HG02798 (cell line): Measurements from ENCODE around the gene NACC1.

Experiments used
- ATAC-seq: cut with Tn5 transposase; IDR thresholded peaks from one replicate; pipeline ENCODE4 v1.9.1; 2021; ENCODE audit warnings: mild to moderate bottlenecking; ENCODE audit not compliant: unreplicated experiment, poor library complexity

NACC1 gene

GRCh38 chr19:13117772-13118423 lies at the start of gene NACC1:
NACC1 (plus strand) TSS chr19:13118264; CDS start chr19:13135208, 16,944 bp downstream.
- ATAC-seq = peak; percentile 73

GRCh38 chr19:13069415-13070359 lies 48.4 kb upstream of the NACC1 start:
- no peak for ATAC-seq

GRCh38 chr19:13070425-13071140 lies 47.5 kb upstream of the NACC1 start:
- ATAC-seq = no peak

GRCh38 chr19:13071444-13072187 lies 46.4 kb upstream of the NACC1 start:
- no peak for ATAC-seq

GRCh38 chr19:13072188-13072908 lies 45.7 kb upstream of the NACC1 start:
- ATAC-seq = no peak

- no peak for ATAC-seq
Measured at GRCh38 chr19:13073263-13073662, 44.8 kb upstream of the NACC1 start.

- ATAC-seq = no peak
Measured at GRCh38 chr19:13074378-13074777, 43.7 kb upstream of the NACC1 start.

- ATAC-seq = no peak
Measured at GRCh38 chr19:13076320-13076719, 41.7 kb upstream of the NACC1 start.

- ATAC-seq = no peak
Measured at GRCh38 chr19:13076787-13077186, 41.3 kb upstream of the NACC1 start.

GRCh38 chr19:13077240-13077639 lies 40.8 kb upstream of the NACC1 start:
- ATAC-seq = no peak

- ATAC-seq = no peak
Measured at GRCh38 chr19:13078381-13078780, 39.7 kb upstream of the NACC1 start.

- no peak for ATAC-seq
Measured at GRCh38 chr19:13078897-13079541, 39.0 kb upstream of the NACC1 start.

- ATAC-seq = no peak
Measured at GRCh38 chr19:13079542-13079986, 38.5 kb upstream of the NACC1 start.

- ATAC-seq = no peak
Measured at GRCh38 chr19:13082192-13083007, 35.7 kb upstream of the NACC1 start.

- ATAC-seq = no peak
Measured at GRCh38 chr19:13083008-13083404, 35.1 kb upstream of the NACC1 start.

GRCh38 chr19:13083627-13084026 lies 34.4 kb upstream of the NACC1 start:
- ATAC-seq = no peak

GRCh38 chr19:13085666-13086065 lies 32.4 kb upstream of the NACC1 start:
- no peak for ATAC-seq

- ATAC-seq = no peak
Measured at GRCh38 chr19:13086341-13086740, 31.7 kb upstream of the NACC1 start.
